AG04449 (cell line): ENCODE measurements around the gene FBLIM1.
A peak's percentile ranks its signal among the peaks of the same experiment; 100 is the strongest.

Experiments used
- CTCF ChIA-PET: fragments of 350-600 bp; formaldehyde crosslinking; extraction: SDS; loops from one replicate; lab custom pipeline; 2021; ENCODE audit warnings: antibody characterized with exemption; lab: Yijun Ruan, JAX
- POLR2A ChIA-PET: fragments of 400-600, 350-600 bp; formaldehyde crosslinking; extraction: SDS; loops from one replicate; lab custom pipeline; 2020; ENCODE audit warnings: antibody characterized with exemption, inconsistent platforms; lab: Yijun Ruan, JAX
- DNase-seq: peaks from one replicate; pipeline ENCODE4 v3.0.0-alpha.2; 2010; ENCODE audit warnings: low read depth, low spot score
- H3K4me3 ChIP-seq: 2 replicates; pipeline ENCODE4 v1.5.1; 2011; ENCODE audit warnings: low read depth, mild to moderate bottlenecking, control low read depth, low read length
- TF ChIP-seq, protein P1 (sequence below): IDR thresholded peaks from one replicate; pipeline ENCODE4 v1.5.1; 2011; ENCODE audit warnings: mild to moderate bottlenecking, moderate library complexity, low read length, control low read depth, inconsistent platforms; ENCODE audit not compliant: insufficient read depth; ENCODE audit errors: missing control alignments

FBLIM1 gene

DNA sequence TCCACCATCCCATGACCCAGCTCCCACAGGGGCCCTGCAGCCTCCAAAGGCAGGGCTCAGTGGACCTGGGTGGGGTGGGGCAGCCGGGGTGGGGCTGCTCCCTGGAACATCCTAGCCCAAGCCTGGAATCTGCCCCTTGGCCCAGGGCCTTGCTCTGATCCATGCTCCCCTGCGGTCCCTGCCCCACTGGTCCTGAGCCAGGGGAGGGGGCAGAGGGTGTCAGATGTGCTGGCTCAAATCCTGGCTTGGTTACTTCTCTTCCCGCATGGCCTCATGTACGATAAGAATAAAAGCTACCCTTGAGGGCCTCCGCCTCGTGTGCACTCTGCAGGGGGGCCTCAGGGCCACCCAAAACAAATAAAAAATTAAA is 21.7 kb upstream of the FBLIM1 start:
- TF ChIP-seq, protein P1, sequence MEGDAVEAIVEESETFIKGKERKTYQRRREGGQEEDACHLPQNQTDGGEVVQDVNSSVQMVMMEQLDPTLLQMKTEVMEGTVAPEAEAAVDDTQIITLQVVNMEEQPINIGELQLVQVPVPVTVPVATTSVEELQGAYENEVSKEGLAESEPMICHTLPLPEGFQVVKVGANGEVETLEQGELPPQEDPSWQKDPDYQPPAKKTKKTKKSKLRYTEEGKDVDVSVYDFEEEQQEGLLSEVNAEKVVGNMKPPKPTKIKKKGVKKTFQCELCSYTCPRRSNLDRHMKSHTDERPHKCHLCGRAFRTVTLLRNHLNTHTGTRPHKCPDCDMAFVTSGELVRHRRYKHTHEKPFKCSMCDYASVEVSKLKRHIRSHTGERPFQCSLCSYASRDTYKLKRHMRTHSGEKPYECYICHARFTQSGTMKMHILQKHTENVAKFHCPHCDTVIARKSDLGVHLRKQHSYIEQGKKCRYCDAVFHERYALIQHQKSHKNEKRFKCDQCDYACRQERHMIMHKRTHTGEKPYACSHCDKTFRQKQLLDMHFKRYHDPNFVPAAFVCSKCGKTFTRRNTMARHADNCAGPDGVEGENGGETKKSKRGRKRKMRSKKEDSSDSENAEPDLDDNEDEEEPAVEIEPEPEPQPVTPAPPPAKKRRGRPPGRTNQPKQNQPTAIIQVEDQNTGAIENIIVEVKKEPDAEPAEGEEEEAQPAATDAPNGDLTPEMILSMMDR = no peak
- ChIA-PET CTCF (interaction anchor here (0.9 to 1.5 kb wide), 4 partner anchors 15 to 142 kb away, joined by 3 to 5 read pairs (median 4); partner anchors contain the start of gene DDI2), POLR2A (no interaction called here)
- H3K4me3 ChIP-seq = no peak overlapping the region
- no peak for DNase-seq

DNA sequence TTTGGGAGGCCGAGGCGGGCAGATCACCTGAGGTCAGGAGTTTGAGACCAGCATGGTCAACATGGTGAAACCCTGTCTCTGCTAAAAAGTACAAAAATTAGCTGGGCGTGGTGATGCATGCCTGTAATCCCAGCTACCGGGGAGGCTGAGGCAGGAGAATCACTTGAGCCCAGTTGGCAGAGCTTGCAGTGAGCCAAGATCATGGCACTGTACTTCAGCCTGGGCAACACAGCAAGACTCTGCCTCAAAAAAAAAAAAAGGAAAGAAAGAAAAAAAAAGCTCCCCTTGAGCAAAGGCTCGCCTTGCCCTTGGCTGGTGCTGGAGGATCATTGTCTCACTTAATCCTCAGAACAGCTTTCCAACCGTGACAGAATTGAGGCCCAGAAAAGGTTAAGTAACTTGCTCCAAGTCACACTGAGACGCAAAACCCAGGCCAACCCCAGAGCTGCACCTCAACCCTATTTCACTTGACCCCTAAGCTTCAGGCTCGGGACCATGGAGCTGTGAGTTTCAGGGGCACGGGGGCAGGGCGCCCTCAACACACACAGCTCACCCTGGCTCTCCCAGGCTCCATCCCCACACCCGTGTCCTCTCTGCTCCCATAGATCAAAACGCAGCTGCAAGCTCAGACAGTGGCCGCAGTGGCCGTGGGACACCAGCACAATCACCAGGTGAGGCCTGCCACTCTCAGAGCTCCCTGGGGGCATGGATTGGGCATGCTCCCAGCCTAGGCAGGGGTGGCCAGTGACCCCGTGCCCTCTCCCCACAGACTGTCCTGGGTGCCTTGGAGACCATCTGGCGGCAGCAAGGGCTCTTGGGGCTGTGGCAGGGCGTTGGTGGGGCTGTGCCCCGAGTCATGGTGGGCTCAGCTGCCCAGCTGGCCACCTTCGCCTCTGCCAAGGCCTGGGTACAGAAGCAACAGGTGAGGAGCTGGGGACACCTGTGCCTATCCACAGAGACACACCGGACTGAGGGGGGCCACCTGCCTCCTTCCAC is 21.0 kb upstream of the FBLIM1 start:
- no peak for DNase-seq
- ChIA-PET POLR2A (interaction anchor here (0.7 to 1.1 kb wide), 2 partner anchors 10 to 19 kb away, joined by 3 to 5 read pairs; no protein-coding TSS in a partner anchor), CTCF (interaction anchor here (0.8 to 1.5 kb wide), 5 partner anchors 9 to 143 kb away, joined by 3 to 5 read pairs (median 3); partner anchors contain the start of gene DDI2)
- H3K4me3 ChIP-seq = no peak overlapping the region
- TF ChIP-seq, protein P1 = no peak

DNA sequence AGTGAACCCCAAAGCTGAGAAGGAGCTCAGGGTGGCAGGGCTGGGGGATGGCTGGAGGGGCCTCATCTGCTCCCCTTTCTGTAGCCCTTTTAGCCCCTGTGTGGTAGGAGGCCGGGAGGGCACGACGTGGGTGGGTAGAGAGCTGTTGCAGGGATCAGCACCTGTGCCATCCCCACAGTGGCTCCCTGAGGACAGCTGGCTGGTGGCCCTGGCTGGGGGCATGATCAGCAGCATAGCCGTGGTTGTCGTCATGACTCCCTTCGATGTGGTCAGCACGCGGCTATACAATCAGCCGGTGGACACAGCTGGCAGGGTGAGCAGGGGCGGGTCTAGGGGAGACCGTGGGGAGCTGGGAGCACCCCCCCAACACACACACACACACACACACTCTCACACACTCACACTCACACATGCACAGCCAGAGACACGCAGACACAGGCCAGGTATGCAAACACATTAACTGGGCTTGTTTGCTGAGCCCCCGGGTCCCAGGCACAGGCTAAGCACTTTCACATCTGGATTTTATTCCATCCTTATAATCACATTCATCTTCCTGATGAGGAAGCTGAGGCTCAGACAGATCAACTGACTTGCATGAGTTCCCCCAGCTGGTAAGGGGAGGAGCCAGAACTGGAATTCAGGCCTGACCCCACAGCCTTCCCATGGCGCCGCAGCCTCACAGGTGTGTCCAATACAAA is 20.0 kb upstream of the FBLIM1 start:
- TF ChIP-seq, protein P1 = no peak
- ChIA-PET CTCF (interaction anchor here (0.7 to 2.1 kb wide), 2 partner anchors 11 to 53 kb away, joined by 3 to 7 read pairs; no protein-coding TSS in a partner anchor), POLR2A (interaction anchor here (0.7 to 1.1 kb wide), 2 partner anchors 9 to 19 kb away, joined by 3 to 5 read pairs; no protein-coding TSS in a partner anchor)
- no peak overlapping the region for H3K4me3 ChIP-seq
- DNase-seq = no peak

DNA sequence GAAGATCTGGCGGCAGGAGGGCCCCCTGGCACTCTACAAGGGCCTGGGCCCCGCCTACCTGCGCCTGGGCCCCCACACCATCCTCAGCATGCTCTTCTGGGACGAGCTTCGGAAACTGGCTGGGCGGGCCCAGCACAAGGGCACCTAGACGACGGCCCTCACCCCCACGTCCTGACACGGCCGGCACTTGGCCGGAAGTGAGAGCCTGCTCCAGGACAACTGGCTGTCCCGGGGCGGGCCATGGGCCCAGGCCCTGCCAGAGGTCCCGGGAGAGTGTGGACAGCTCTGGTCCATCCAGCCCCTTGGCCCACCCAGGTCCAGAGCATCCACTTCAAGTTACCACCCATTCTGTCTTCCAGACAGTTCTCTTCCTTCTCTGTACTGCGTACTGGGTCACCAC is 19.3 kb upstream of the FBLIM1 start:
- no peak overlapping the region for H3K4me3 ChIP-seq
- TF ChIP-seq, protein P1 = no peak
- CTCF ChIA-PET = interaction anchor here (0.7 to 3.6 kb wide), 4 partner anchors 10 to 144 kb away, joined by 3 to 42 read pairs (median 8); no protein-coding TSS in a partner anchor
- DNase-seq = no peak
- POLR2A ChIA-PET = no interaction called here

DNA sequence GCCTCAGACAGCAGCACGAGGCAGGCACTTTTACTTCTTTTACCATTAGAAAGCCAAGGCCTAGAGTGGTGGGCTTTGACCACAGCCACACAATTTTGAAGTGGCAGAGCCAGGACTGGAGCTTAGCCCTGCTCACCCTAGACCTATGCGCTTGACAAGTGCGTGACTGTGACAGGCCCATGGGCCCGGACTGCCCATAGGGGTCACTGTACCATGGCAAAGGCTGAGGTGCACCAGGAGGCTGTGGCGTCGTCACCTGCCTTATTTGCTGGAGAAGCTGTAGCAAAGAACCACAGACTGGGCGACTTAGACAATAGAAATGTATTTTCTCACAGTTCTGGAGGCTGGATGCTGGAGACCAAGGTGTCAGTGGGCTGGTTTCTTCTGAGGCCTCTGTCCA is 18.9 kb upstream of the FBLIM1 start:
- no peak overlapping the region for H3K4me3 ChIP-seq
- ChIA-PET POLR2A (no interaction called here), CTCF (interaction anchor here (1.3 to 3.6 kb wide), 4 partner anchors 9 to 145 kb away, joined by 4 to 42 read pairs (median 8); no protein-coding TSS in a partner anchor)
- TF ChIP-seq, protein P1 = peak; percentile 14
- no peak for DNase-seq
